Choroid plexus epithelial cell (primary cell): ENCODE results near the gene USP5.
A peak's percentile ranks its signal among the peaks of the same experiment; 100 is the strongest.

Source experiments
- DNase-seq: peaks from one replicate; pipeline ENCODE4 v3.0.0-alpha.2; 2010; ENCODE audit warnings: low read depth
- H3K4me3 ChIP-seq: 2 replicates; pipeline ENCODE4 v1.5.1; 2011; ENCODE audit warnings: low read depth, mild to moderate bottlenecking, control low read depth, low read length, moderate library complexity
- TF ChIP-seq, protein P1 (sequence below): conservative IDR thresholded peaks from 2 replicates; pipeline ENCODE4 v1.5.1; 2011; ENCODE audit warnings: low read depth, mild to moderate bottlenecking, control low read depth, inconsistent platforms, low read length, moderate library complexity

The USP5 gene, protein sequence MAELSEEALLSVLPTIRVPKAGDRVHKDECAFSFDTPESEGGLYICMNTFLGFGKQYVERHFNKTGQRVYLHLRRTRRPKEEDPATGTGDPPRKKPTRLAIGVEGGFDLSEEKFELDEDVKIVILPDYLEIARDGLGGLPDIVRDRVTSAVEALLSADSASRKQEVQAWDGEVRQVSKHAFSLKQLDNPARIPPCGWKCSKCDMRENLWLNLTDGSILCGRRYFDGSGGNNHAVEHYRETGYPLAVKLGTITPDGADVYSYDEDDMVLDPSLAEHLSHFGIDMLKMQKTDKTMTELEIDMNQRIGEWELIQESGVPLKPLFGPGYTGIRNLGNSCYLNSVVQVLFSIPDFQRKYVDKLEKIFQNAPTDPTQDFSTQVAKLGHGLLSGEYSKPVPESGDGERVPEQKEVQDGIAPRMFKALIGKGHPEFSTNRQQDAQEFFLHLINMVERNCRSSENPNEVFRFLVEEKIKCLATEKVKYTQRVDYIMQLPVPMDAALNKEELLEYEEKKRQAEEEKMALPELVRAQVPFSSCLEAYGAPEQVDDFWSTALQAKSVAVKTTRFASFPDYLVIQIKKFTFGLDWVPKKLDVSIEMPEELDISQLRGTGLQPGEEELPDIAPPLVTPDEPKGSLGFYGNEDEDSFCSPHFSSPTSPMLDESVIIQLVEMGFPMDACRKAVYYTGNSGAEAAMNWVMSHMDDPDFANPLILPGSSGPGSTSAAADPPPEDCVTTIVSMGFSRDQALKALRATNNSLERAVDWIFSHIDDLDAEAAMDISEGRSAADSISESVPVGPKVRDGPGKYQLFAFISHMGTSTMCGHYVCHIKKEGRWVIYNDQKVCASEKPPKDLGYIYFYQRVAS

GRCh38 chr12:6851921-6852650 is at the start of gene USP5:
Gene USP5, plus strand, starts transcription at chr12:6852150. Its CDS starts 30 bp downstream, at chr12:6852180.
- peak; percentile 100 for DNase-seq
- TF ChIP-seq, protein P1, sequence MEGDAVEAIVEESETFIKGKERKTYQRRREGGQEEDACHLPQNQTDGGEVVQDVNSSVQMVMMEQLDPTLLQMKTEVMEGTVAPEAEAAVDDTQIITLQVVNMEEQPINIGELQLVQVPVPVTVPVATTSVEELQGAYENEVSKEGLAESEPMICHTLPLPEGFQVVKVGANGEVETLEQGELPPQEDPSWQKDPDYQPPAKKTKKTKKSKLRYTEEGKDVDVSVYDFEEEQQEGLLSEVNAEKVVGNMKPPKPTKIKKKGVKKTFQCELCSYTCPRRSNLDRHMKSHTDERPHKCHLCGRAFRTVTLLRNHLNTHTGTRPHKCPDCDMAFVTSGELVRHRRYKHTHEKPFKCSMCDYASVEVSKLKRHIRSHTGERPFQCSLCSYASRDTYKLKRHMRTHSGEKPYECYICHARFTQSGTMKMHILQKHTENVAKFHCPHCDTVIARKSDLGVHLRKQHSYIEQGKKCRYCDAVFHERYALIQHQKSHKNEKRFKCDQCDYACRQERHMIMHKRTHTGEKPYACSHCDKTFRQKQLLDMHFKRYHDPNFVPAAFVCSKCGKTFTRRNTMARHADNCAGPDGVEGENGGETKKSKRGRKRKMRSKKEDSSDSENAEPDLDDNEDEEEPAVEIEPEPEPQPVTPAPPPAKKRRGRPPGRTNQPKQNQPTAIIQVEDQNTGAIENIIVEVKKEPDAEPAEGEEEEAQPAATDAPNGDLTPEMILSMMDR, result no peak
- peak within 1 kb of the TSS; percentile 99 for H3K4me3 ChIP-seq

GRCh38 chr12:6807170-6807569 is 44.8 kb upstream of the USP5 start:
- no peak for DNase-seq
- no peak overlapping the region for H3K4me3 ChIP-seq
- TF ChIP-seq, protein P1, result no peak

GRCh38 chr12:6809056-6809455 is 42.9 kb upstream of the USP5 start:
- TF ChIP-seq, protein P1, result no peak
- no peak for DNase-seq
- H3K4me3 ChIP-seq, result no peak overlapping the region

DNA sequence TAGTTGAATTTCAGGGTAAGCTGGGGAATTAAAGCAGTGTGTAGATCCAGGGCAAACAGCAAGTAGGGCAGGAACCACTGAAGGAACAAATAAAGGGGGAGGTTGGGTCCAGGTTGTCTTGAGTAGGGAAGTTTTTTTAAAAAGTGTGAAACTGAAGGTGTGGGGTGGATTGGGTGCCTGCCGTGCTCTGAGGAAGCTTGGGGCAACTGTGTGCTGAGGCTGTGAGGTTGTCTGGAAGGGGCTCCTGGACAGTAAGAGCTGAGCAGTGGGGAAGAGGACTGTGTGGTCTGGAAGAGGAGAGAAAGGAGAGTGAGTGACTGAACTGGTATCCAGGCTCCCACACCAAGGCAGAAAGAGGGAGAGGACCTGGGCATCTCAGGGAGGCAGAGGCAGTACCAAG is 41.2 kb upstream of the USP5 start:
- TF ChIP-seq, protein P1, result no peak
- no peak for DNase-seq
- H3K4me3 ChIP-seq, result no peak overlapping the region

DNA sequence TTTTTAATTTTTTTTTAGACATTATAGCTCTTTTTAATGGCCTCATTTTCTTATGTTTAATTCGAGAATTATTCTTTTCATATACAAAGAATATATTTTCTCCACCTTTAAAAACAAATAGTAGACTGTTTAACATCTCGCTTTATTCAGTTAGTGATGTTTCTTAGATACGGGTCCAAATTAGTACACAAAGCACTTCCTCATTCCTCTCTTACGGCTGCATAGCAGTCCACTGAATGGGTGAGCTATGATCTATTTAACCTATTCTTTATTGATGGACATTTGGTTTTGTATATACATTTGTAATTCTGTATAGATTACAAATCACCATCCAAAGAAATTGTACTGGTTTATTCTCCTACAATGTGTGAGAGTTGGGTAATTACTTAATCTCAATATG is 38.6 kb upstream of the USP5 start:
- TF ChIP-seq, protein P1, result no peak
- no peak for DNase-seq
- H3K4me3 ChIP-seq, result no peak overlapping the region

GRCh38 chr12:6816598-6816997 is 35.4 kb upstream of the USP5 start:
- H3K4me3 ChIP-seq, result no peak overlapping the region
- TF ChIP-seq, protein P1, result no peak
- no peak for DNase-seq
